Stimulated activated CD4-positive, alpha-beta T cell treated with anti-CD3 and anti-CD28 coated beads, Interleukin-4, amount 100 ng/mL, for 24 hours (primary cell): ENCODE results near the gene LSS.
"Not testable (repeated sequence)": the region's sequence is repeated elsewhere in the genome, so short reads cannot be mapped to it uniquely, and the experiment has no call there.

Experiments
- DNase-seq: peaks from one replicate; pipeline ENCODE4 v3.0.0-alpha.2; 2020

The LSS gene

DNA sequence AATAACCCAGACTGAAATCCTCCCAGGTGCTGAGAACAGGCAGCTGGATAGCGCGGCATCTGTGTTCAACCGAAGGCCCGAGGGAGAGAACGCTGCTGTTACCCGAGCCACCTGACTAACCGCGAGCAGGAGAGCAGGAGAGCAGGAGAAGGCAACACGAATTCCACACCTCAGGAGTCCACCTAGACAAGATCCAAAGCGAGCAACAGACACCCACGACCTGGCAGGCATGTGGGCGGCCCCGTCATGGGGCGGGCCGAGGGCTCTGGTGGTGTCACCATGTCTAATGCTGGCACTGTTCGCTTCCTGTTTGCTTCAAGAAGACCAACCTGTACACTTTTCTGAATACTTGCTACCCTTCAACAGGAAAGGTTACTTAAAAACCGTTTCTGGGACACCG is 23.4 kb downstream of the LSS start:
- DNase-seq, result no peak

DNA sequence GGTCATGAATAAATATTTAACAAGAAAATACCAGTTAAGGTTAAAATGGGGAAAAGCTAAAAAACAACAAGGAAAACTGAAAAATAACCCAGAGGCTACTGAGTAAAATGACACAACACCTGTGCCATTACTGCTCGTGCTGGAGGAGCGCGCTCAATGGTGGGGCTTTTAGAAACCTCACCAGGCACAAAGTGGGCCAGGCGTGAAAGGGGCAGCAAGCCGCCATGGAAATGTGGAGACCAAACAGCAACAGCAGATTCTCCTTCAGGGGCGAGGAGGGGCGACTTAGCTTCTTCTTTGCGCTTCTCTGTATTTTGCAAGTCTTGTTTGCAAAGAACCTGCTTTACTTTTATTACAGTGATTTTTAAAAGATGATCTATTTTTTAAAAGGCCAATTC is 25.4 kb downstream of the LSS start:
- no peak for DNase-seq

DNA sequence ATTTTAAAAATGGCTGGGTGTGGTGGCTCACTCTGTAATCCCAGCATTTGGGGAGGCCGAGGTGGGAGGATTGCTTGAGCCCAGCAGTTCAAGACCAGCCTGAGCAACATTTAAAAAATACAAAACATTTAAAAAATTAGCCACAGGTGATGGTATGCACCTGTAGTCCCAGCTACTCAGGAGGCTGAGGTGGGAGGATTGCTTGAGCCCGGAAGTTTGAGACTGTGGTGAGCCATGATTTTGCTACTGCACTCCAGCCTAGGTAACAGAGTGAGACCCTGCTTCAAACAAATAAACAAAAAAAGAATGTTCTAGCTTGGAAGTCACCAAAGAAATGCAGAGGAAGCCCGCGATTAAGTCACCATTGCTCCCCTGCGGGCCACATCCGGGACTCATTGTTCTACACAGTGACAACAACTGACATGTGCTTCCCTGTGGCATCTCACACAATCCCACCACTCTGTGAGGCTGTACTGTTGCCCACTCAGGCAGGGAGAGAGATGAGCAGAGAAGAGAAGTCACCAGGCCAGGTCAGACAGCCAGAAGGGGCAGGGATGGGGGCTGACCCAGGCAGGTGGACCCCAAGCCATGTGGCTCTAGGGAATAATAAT is 25.9 kb downstream of the LSS start:
- DNase-seq, result no peak

DNA sequence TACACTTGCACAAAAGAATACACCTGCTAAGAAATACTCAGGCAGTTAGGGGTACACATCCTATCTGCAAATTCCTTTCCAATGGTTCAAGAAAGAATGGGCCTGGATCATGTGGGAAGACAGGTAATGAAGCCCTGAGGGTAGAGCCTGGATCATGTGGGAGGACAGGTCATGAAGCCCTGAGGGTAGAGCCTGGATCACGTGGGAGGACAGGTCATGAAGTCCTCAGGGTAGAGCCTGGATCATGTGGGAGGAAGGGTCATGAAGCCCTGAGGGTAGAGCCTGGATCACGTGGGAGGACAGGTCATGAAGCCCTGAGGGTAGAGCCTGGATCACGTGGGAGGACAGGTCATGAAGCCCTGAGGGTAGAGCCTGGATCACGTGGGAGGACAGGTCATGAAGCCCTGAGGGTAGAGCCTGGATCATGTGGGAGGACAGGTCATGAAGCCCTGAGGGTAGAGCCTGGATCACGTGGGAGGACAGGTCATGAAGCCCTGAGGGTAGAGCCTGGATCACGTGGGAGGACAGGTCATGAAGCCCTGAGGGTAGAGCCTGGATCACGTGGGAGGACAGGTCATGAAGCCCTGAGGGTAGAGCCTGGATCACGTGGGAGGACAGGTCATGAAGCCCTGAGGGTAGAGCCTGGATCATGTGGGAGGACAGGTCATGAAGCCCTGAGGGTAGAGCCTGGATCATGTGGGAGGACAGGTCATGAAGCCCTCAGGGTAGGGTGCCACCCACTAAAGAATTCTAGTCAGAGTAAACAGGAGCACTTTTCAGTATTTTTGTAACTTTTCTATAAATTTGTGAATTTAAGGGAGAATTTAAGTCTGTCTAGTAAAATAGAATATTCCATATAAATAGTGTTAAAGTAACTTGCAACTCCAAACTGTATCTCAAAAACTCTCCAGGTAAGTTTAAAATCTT is 27.4 kb downstream of the LSS start:
- DNase-seq, result not testable (repeated sequence)

DNA sequence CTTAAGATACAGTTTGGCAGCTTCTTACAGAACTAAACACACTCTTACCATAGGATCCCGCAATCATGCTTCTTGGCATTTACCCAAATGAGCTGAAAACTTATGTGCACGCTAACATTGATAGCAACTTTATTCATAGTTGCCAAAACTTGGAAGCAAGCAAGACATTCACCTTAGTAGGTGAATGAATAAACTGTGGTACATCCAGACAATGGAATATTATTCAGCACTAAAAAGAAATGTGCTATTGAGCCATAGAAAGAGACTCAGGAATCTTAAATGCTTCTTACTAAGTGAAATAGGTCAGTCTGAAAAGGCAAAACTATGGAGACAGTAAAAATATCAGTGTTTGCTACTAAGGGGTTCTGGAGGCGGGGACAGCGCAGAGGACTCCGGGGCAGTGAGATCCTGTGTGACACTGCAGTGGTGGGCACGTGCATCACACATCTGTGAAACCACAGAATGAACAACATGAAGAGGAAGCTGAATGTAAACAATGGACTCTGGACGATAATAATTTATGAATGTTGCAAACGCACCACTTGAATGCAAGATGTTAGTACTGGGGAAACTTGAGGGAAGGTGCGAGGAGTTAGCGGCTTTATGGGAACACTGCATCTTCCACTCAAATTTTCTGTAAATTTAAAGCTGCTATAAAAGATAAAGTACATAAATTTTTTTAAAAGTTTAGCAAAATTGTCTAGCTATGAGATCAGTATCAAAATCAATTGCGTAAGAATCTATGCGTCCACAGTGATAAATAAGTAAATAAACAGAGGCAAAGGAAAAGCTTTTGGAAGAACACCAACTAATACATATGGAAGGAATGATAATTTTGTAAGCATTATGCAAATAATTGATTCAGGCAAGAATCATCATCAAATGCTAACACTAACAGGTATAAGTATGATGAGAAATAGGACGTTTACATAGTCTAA is 28.9 kb downstream of the LSS start:
- DNase-seq, result no peak

DNA sequence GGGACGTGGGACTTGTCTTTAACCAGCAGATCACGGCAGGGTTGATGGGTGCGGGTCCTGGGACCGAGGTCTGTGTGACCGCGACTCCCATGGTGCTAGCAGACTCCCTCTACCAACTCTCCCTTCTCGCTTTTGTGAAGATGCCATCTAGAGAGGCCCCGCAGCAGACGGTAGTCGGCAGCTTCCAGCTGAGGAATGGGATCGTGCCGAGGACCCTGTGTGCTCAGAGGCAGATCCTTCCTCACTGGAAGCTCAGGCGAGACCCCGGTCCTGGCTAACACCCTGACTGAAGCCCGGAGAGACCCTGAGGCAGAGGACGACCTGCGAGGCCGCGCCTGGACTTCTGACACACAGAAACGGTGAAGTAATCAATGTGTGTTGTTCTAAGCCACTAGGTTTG is 31.8 kb downstream of the LSS start:
- no peak for DNase-seq

DNA sequence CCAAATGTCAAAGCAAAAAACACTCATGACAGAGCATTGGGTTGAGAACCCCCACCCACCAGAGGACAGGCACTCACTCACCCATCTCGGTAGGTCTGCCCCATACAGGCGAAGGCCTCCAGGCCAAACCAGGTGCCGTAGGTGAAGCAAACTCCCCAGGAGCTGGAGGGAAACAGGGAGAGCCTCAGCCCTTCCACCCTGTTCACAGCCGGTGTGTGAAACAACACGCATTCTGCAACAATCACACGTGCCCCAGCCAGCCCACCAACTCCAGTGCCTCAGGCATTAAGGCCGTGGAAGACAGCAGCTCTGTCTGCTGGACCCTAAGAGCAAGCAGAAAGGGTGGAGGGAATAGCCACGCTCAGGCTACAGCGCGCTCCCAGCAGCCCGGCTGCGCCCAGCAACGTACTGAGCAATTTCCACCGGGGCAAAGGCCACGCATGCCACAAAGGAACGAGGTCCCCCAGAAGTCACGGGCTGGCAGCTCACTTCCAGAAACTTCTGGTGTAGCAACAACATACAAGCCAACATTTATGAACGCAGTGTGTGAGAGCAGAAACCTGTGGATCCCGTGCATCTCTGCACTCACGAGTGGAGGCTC is 32.9 kb downstream of the LSS start:
- DNase-seq, result no peak

DNA sequence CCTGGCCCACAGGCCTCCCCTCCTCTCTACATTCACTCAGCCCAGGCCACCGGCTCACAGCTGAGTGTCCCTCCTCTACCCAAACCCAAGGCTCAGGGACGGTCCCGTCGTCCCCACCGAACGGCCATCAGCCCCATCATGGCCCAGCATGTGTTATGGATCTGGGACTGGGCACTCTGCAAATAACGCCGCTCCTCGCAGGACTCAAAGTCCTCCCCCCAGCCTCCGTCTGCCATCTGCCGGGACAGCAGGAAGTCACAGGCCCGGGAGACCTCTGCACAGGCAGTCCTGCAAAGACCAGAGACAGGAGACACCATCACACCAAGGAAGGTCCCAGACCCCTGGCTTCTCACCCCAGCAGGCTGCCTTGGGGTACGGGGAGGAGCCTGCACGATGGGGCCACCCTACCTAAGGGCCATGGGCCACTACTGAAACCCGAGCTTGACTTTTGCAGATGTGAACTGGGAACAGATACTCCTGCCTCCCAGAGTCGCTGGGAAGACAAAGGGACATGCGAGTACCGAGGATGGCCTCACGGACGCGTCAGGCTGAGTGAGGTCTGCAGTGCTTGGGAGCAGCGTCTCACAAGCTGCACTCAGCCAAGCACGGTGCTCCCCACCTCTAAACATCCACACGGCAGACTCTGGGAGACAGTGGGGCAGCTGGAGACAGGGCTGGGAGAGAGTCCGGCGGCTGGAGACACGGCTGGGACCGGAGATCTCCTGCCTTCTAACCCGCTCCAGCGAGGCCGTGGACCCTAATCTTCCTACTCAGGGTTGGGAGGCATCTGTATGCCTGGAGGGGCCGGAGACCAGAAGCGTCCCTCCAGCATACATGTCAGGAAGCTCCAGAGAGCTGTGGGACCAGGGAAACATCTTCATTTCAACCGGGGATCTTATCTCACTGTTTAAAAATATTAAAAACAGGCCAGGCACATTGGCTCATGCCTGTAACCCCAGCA is 33.9 kb downstream of the LSS start:
- DNase-seq, result no peak

DNA sequence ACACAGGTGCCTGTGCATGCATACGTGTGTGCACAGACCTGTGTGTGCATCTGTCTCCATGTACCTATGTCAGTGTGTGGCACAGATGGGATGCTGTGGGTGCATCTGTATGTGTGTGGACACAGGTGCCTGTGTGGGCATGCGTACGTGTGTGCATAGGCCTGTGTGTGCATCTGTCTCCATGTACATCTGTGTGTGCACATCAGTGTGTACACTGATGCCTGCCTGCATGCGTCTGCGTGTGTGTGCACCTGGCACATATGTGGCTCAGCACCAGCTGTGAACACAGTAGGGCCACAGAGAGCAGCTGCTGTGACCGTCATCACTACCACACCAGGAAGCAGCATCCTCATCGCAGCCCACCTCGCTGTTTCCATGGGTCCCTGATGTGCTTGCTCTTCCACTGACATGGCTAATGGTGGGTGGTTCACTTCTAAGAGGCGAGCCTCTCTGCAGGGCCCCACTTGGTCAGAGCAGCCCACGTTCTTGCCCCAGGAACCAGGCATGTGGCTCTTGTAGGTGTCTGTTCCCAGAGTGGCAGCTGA is 34.7 kb downstream of the LSS start:
- no peak for DNase-seq

DNA sequence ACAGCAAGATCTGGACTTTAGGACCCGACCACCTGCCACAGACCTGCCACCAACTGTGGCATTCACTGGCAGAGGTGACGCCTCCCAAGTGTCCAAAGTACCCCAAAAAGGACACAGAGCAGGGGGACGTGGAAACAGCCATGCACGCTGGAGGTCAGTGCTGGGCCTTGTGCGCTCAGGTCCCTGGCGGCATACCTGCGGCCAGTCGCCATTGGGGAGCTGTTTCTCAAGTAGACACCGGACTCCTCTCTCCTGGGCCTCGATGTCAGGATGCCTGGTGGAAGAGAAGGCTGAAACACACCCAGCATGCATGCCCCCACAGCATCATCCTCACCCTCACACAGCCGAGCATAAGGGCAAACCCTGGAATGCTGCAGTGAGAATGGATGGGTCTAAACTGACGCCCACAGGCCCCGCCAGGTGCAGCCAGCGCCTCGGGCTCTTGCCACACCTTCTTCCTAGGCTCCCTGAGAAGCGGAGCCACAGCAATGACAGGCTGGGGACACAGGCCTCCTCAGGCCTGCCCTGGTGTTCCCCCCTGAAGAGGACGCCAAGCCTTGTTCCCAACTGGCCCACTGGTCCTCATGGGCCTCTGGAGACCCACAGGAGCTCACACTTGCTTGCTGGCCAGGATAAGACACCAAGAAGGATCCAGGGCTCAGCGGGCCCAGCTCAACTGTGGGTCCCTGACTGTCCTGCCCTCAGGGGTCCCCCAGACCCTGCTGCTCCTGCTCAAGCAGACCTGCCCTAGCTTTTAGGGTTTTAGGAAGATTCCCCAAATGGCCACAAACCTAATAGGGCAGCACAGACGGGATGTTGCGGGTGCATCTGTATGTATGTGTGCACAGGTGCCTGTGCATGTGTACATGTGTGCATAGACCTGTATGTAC is 36.6 kb downstream of the LSS start:
- DNase-seq, result no peak

DNA sequence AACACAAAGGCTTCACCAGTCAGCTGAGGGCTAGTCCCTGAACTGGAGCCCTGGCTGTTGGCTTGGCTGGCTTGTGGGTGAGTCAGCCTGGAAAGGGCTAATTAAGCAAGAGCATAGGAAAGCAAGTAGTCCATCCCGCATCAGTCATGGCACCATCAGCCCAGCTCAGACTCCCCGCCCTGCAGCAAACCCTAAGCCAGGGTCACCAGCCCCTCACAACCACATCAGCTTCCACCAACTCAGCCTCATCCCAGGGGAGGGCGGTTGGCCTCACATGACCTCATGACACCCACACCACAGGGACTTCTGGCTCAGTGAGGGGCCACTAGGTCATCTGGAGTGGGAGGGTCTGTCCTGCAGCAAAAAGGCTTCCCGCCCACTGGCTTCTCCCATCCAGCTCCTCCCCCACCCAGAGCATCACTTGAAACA is 37.3 kb downstream of the LSS start:
- DNase-seq, result no peak

DNA sequence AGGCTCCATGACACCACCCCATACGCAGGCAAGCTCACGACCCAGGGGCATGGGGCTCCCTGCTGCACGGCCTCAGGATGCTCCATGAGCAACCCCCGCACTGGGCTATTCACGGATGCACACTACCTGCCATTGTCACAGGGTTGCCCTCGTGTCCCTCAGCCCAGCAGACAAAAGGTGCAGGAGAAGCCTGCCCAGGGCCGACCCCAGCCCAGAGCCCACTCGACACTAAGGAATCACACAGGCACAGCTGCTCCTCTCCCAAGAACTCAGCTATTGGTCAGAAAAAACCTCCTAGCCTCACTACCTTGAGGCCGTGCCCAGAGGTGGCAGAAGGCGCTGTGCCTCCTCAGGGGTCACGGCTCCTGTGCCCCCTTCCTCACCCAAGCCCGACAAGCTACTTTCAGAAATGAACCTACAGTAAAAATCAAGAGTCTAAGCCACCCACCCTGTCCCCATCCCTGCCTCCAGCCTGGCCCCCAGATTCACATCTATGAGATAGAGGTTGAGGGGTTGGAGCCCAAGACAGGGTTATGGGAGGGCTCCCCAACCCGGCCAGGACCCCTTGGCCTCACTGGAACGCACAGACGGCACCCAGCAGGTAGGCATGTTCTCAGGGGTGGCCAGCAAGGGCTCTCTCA is 38.0 kb downstream of the LSS start:
- DNase-seq, result no peak

DNA sequence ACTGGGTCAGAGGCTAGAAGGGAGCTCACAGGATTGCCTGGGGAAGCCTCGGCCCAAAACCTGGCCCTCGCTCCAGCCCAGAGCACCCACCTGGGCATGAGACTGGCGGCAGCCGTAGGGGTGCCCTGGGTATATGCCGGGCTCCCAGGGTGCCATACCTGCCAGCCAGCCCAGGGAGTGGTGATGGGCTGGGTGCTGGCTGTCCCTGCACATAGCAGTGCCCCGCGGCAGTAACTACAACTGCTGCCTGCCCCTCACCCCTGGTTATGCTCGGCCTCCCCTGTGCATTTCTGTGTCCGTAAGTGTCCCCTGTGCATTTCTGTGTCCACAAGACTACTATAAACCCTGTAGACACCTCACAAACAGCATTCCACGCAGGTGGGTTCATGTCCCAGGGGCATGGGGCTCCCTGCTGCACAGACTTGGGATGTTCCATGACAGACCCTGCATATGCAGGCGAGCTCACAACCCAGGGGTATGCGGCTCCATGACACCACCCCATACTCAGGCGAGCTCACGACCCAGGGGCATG is 38.5 kb downstream of the LSS start:
- DNase-seq, result no peak

DNA sequence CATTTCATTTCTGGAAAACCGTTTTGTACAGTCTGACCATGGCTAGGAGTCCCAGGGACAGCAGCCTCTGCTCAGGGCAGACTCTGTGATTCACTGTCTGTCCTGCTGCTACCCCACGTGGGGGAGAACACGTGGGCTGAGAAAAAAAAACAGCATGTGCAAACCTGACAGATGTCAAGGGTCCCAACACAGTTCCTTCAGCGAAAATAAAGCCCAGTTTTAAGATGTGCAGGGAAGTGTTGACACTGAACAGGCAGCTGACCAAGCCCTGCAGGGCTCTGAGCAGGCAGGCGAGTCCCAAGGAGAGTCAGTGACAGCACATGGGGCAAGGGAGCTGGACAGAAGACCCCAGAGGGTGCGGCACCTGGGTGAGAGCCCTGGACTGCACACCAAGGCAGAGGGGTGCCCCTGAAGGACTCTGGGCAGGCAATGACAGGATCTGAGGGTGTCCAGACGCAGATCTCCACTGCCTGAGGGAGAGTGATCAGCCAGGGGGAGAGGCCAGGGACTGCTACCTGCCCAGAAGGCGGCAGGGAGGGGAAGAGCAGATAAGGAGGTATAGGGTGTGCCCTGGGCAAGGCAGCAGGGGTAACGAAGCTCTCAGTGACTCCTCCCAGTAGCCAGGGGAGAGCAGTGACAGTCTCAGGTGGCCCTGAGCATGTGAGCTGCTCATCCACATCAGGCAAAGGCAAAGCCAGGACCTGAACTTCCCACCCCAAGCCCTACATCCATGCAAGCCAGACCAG is 39.2 kb downstream of the LSS start:
- no peak for DNase-seq

DNA sequence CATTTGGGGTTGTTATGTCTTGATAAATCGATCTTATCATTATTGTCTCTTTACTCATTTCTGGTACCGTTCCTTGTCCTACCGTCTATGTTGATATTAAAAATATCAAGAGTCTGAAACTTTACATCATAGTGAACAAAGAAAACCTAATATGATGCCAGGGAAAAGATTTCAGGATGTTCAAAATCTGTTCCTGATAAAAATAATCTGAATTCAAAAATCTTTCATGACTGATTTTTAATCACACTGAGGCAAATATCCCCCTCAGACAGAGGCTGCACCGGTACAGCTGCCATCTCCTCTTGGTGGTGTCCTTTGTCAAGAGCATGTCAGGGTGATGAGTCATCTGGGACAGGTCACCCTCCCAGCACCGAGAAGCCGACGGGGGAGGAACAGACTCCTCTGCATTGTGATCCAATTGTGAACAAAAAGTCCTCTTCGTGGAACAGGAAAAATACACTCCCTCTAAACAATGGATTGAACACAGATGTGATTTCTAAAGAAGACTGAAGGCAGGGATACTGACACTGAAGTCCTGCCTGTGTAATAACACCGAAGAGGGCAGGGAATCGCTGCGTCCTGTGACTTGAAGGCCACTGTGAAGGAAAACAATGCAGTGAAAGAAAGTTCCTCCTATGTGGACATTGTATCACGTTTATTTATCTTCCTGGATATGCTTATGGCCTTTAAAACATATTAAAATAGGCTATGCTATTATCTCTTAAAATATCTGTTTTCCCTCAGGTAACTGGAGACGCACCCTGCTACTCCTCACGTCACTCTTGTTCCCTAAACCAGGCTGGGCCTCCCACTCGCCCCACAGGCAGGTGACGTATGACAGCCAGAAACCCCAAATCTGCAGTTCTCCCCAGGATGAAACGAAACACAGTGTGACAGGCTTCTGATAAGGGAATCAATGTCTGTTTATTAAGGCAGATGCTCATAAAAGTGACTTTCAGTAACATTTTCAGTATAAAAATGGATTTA is 40.1 kb downstream of the LSS start:
- no peak for DNase-seq

DNA sequence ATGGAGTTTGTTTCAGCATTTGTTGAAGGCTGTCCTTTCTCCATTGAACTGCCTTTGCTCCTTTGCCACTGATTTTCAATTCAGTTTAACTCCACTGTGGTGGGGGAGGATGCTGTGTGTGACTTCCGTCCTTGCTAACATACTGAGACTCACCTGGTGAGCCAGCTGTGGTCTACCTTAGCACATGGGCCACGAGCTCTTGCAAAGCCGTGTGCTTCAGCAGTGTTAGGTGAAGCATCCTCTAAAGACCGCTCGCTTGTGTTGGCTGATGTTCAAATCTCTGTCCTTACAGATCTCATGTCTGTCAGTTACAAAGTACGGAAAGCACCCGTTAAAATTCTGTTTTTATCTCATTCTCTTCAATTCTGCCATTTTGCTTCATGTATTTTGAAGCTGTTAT is 40.8 kb downstream of the LSS start:
- no peak for DNase-seq

DNA sequence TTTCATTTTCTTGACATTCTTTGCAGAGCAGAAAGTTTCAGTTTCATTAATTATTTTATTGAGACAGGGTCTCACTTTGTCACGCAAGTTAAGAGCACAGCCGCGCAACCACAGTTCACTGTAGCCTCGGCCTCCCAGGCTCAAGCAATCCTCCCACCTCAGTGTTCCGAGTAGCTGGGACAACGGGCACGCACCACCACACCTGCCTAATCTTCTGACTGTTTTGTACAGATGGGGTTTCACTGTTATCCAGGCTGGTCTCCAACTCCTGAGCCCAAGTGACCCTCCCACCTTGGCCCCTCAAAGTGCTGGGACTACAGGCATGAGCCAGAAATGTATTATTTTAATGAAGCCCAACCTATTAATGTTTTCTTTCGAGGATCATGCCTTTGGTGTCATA is 41.3 kb downstream of the LSS start:
- DNase-seq, result no peak

DNA sequence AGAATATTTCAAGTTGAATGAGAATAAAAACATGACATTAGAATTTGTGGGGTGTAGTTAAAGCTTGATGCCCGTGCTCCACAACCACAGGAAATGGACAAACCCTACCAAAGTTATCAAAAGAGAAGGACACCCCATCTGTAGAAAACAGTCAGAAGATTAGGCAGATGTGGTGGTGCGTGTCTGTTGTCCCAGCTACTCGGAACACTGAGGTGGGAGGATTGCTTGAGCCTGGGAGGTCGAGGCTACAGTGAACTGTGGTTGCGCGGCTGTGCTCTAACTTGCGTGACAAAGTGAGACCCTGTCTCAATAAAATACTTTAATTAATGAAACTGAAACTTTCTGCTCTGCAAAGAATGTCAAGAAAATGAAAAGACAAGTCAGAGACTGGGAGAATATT is 42.9 kb downstream of the LSS start:
- no peak for DNase-seq
